Body of pancreas (tissue), 4 donors: ENCODE data around the gene KAT6B.

Experiments used
- POLR2A ChIP-seq, 3 donors: fragments of 450-650 bp; IDR thresholded peaks; one replicate each; pipeline ENCODE4 v1.6.1; 2016; ENCODE audit warnings: antibody characterized with exemption in 3 of 3, mild to moderate bottlenecking in 2 of 3
- TF ChIP-seq, protein P1 (sequence below), 7 experiments: fragments of 450-650 bp in 4 of 7; fragments of 200-600 bp in 3 of 7; sonication (generic) in 3 of 7; IDR thresholded peaks; one replicate each; pipeline ENCODE4 v1.5.1; 2016 to 2019; ENCODE audit warnings: antibody characterized with exemption in 7 of 7

DNA sequence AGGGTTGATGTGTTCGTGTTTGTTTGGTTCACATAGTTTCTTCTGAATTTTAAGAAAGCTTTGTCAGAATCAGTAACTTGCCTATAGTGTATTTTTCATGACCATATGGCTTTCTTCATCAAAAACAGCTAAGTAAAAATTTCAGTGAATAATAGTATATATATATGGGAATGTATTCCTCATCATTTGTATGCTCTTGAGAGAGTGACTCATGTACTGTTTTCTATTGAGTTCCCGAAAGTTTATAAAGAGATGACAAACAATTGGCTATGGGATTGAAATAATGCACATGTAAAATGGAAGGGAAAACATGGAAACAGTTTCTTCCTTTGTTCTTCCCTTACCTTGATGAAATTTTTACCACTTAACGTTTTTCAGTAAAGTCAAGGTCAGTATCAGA lies 56.4 kb downstream of the KAT6B start:
- TF ChIP-seq, protein P1, sequence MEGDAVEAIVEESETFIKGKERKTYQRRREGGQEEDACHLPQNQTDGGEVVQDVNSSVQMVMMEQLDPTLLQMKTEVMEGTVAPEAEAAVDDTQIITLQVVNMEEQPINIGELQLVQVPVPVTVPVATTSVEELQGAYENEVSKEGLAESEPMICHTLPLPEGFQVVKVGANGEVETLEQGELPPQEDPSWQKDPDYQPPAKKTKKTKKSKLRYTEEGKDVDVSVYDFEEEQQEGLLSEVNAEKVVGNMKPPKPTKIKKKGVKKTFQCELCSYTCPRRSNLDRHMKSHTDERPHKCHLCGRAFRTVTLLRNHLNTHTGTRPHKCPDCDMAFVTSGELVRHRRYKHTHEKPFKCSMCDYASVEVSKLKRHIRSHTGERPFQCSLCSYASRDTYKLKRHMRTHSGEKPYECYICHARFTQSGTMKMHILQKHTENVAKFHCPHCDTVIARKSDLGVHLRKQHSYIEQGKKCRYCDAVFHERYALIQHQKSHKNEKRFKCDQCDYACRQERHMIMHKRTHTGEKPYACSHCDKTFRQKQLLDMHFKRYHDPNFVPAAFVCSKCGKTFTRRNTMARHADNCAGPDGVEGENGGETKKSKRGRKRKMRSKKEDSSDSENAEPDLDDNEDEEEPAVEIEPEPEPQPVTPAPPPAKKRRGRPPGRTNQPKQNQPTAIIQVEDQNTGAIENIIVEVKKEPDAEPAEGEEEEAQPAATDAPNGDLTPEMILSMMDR (IDR thresholded peaks at IDR 0.05), result no peak
- no peak for TF ChIP-seq POLR2A (IDR thresholded peaks at IDR 0.05)
